Activated CD4-positive, alpha-beta T cell treated with anti-CD3 and anti-CD28 coated beads for 36 hours (primary cell): Measurements from ENCODE around the gene RNLS. TPM values are rescaled to one million over a fixed set of nuclear protein-coding genes. Genes with fewer than 3 reads are reported as not detected.
A peak's percentile ranks its signal among the peaks of the same experiment; 100 is the strongest.
"Not testable (repeated sequence)": the region's sequence is repeated elsewhere in the genome, so short reads cannot be mapped to it uniquely, and the experiment has no call there.

Experiments
- ATAC-seq: fragments of 200-7000 bp; cut with Tn5 transposase; one replicate; pipeline ENCODE4 v1.10.0; 2021; ENCODE audit warnings: mild to moderate bottlenecking, moderate library complexity
- CTCF ChIA-PET: fragments of 350-600 bp; sonication (Branson Sonifier 250); formaldehyde crosslinking; loops from one replicate; lab custom pipeline; 2021; ENCODE audit warnings: antibody characterized with exemption; lab: Charles Lee
- POLR2A ChIA-PET: fragments of 350-600 bp; sonication (Branson Sonifier 250); formaldehyde crosslinking; loops from one replicate; lab custom pipeline; 2021; ENCODE audit warnings: antibody characterized with exemption, inconsistent platforms; lab: Charles Lee
- DNase-seq: peaks from one replicate; pipeline ENCODE4 v3.0.0-alpha.2; 2020
- H3K27ac Mint-ChIP-seq: one replicate; pipeline ENCODE4 v1.8.0; 2021; ENCODE audit warnings: mixed read lengths
- H3K27me3 Mint-ChIP-seq: one replicate; pipeline ENCODE4 v1.8.0; 2021; ENCODE audit warnings: mixed read lengths
- H3K36me3 Mint-ChIP-seq: one replicate; pipeline ENCODE4 v1.8.0; 2021; ENCODE audit warnings: low read depth, mixed read lengths
- H3K4me1 Mint-ChIP-seq: one replicate; pipeline ENCODE4 v1.8.0; 2021; ENCODE audit warnings: mixed read lengths
- H3K4me3 Mint-ChIP-seq: one replicate; pipeline ENCODE4 v1.8.0; 2021; ENCODE audit warnings: mild to moderate bottlenecking, moderate library complexity, mixed read lengths
- H3K9me3 Mint-ChIP-seq: one replicate; pipeline ENCODE4 v1.8.0; 2021; ENCODE audit warnings: low read depth, mixed read lengths
- intact Hi-C, 2 experiments: fragments of 100-400 bp; cut with DNase I in 1 of 2; cut with micrococcal nuclease in 1 of 2; formaldehyde crosslinking; loops; one replicate each; pipeline versions ENCODE4 v1.14.2 to v1.15.1; 2022 to 2024; cut with DNase I, micrococcal nuclease
- total RNA-seq, 2 experiments: library from RNA; stranded (reverse); gene quantifications; one replicate each; pipeline ENCODE4 v1.2.3, GENCODE V29; 2021

The RNLS gene
- total RNA-seq, 2 experiments from 2014 or later: 4.3 to 4.4 TPM

DNA sequence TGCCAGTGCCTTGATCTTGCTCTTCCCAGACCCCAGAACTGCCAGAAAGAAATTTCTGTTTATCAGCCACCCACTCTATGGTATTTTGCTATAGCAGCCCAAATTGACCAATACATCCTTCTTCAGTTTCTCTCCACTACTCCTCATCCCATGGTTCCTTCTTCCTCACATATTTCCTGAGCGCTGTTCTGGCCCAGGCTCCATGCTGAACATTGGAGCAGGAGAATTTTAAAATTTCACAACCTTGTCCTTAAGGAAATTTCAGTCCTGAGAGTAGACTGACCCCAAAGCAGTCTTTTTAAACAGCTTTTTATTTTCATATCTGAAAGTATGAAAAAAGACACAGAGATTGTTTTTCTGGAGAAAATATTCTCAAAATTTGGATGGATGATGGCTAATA lies 297.1 kb downstream of the RNLS start:
- intact Hi-C loops: no loop called here
- H3K4me3 Mint-ChIP-seq: no peak overlapping the region
- DNase-seq: no peak
- no peaks in the 10 kb centered on the region for H3K9me3 Mint-ChIP-seq
- no peak overlapping the region for H3K27ac Mint-ChIP-seq
- ATAC-seq: no peak
- POLR2A ChIA-PET: no interaction called here
- no peaks in the 10 kb centered on the region for H3K27me3 Mint-ChIP-seq
- peaks cover 15% of the 10 kb centered on the region for H3K4me1 Mint-ChIP-seq
- no peaks in the 10 kb centered on the region for H3K36me3 Mint-ChIP-seq
- CTCF ChIA-PET: no interaction called here

DNA sequence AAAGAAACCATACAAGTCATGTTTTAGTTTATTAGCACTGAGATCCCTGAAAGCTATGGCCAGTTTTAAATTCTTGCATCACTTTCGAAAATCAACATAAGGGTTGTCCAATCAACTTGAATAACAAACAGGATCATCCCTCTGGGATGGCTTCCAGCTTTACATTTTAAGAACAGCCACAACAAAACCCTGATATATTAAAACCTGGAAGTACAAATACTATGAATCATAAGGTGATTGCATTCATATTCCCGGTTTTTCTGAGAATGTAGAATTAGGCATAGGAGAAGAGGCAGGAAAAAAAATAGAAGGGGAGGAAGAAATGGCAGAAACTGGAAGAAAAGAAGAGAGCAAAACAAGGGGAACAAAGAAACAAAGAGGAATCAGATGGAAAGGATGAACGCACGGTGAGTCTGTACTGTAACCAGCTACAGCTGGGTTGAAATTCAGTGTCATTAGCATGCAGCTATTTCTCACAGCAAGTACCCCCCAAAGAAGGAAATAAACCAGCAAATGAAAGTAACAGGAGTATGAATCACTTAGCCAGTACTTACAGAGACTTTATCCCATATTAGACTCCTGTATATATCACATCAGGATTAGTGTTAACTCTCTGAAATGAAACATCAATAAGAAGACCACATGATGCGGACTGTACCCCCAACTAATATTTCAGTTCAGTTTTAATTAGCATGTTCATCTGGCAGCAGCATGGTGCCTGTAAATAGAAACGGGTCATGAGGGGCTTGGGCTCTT lies 301.3 kb downstream of the RNLS start:
- CTCF ChIA-PET: interaction anchor here (0.9 to 1.1 kb wide), 3 partner anchors 12 to 273 kb away, joined by 4 to 5 read pairs (median 4); no protein-coding TSS in a partner anchor
- no peak overlapping the region for H3K27ac Mint-ChIP-seq
- no peaks in the 10 kb centered on the region for H3K36me3 Mint-ChIP-seq
- no peak overlapping the region for H3K4me3 Mint-ChIP-seq
- H3K27me3 Mint-ChIP-seq: no peaks in the 10 kb centered on the region
- peaks cover 28% of the 10 kb centered on the region for H3K4me1 Mint-ChIP-seq
- intact Hi-C loops: no loop called here
- DNase-seq (peak; percentile 10), ATAC-seq (peak; percentile 74)
- peaks cover 3% of the 10 kb centered on the region for H3K9me3 Mint-ChIP-seq
- POLR2A ChIA-PET: no interaction called here

DNA sequence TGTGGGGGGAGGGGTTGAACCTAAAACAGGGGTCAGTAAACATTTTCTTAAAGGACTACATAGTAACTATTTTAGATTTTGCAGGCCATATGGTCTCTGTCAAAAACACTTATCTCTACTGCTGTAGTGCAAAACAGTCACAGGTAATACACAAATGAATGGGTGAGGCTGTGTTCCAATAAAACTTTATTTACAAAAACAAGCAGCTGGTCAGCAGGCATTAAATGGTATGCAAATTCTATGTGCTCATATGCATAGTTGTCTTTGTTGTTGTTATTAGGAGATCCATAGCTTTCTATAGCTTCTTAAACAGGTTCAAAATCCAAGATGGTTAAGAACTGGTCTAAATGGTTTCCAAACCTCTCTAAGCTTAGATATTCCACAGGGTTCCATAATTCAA lies 302.6 kb downstream of the RNLS start:
- ChIA-PET CTCF (interaction anchor here (1.1 kb wide), 1 partner anchor 163 kb away, joined by 5 read pairs; no protein-coding TSS in a partner anchor), POLR2A (no interaction called here)
- no peaks in the 10 kb centered on the region for H3K27me3 Mint-ChIP-seq
- DNase-seq (no peak), ATAC-seq (no peak)
- H3K27ac Mint-ChIP-seq: no peak overlapping the region
- H3K4me1 Mint-ChIP-seq: peaks cover 28% of the 10 kb centered on the region
- H3K4me3 Mint-ChIP-seq: no peak overlapping the region
- H3K36me3 Mint-ChIP-seq: no peaks in the 10 kb centered on the region
- intact Hi-C loops: no loop called here
- H3K9me3 Mint-ChIP-seq: peaks cover 3% of the 10 kb centered on the region

DNA sequence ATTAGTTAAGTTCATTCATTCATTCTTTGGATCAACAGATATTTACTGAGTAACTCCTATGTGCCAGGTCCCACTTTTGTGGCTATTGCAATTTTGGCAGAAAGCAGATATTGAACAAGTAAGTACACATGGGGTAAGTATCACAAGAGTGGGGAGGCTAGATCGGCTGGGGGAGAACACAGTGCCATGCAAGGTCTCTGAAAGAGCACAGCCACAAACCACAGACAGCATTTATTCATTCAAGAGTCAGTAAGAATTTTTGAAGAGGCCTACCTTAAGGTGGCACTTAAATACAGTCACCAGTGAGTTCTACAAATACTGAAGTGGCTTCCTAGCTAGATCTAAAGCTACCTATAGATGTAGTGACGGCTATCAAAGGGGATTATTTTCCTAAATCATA lies 304.2 kb downstream of the RNLS start:
- ChIA-PET CTCF (no interaction called here), POLR2A (no interaction called here)
- intact Hi-C loops: loop anchor here in 1 of 2 experiments (10.0 kb wide), 2 partner anchors 516 to 886 kb away; no protein-coding TSS in a partner anchor
- no peak overlapping the region for H3K27ac Mint-ChIP-seq
- DNase-seq: no peak
- no peaks in the 10 kb centered on the region for H3K36me3 Mint-ChIP-seq
- H3K4me3 Mint-ChIP-seq: no peak overlapping the region
- no peaks in the 10 kb centered on the region for H3K27me3 Mint-ChIP-seq
- H3K9me3 Mint-ChIP-seq: peaks cover 3% of the 10 kb centered on the region
- peaks cover 30% of the 10 kb centered on the region for H3K4me1 Mint-ChIP-seq
- ATAC-seq: peak; percentile 66

DNA sequence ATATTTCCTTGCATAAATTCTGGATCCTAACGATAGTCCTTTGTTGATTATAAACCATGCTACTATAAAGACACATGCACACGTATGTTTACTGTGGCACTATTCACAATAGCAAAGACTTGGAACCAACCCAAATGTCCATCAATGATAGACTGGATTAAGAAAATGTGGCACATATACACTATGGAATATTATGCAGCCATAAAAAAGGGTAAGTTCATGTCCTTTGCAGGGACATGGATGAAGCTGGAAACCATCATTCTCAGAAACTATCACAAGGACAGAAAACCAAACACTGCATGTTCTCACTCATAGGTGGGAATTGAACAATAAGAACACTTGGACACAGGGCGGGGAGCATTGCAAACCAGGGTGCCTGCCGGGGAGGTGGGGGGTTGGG lies 306.2 kb downstream of the RNLS start:
- peaks cover 36% of the 10 kb centered on the region for H3K4me1 Mint-ChIP-seq
- DNase-seq, H3K9me3 Mint-ChIP-seq, H3K36me3 Mint-ChIP-seq, H3K27me3 Mint-ChIP-seq, ATAC-seq, POLR2A ChIA-PET, CTCF ChIA-PET, H3K27ac Mint-ChIP-seq, H3K4me3 Mint-ChIP-seq: not testable (repeated sequence)
- intact Hi-C loops: loop anchor here in 1 of 2 experiments (10.0 kb wide), 2 partner anchors 518 to 888 kb away; no protein-coding TSS in a partner anchor

DNA sequence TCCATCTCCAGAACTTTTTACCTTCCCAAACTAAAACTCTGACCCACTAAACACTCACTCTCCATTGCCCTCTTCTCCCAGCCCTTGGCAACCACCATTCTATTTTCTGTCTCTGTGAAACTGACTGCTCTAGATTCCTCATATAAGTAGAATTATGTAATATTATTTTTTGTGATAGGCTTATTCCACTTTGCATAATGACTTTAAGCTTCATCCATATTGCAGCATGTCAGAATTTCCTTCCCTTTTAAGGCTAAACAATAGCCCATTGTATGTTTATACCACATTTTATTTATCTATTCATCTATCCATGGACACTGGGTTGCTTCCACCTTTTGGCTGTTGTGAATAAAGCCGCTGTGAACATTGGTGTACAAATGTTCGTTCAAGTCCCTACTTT lies 308.8 kb downstream of the RNLS start:
- POLR2A ChIA-PET: no interaction called here
- intact Hi-C loops: loop anchor here (5.0 to 10.0 kb wide), 5 partner anchors 113 to 891 kb away; partner anchors contain the start of genes KLLN (in 1 of the 2) and PTEN (in 1 of the 2)

DNA sequence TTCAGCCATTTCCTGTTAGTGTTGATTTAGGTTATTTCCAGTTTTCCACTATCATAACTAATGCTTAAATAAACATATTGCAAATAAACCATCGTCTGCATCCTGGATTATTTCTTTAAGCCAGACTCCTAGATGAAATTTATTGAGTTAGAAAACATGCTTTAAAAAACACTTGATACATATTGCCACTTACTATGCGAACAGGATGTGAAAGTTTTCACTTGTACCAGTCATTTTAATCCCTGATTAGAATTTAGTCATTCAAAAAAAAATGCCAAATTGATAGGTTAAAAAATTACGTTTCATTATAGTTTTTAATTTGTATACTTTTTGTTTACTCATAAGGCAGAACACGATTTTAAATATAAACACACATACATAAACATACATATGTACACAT lies 309.6 kb downstream of the RNLS start:
- H3K4me3 Mint-ChIP-seq: no peak overlapping the region
- intact Hi-C loops: loop anchor here (5.0 to 10.0 kb wide), 5 partner anchors 114 to 891 kb away; partner anchors contain the start of genes KLLN (in 1 of the 2) and PTEN (in 1 of the 2)
- ChIA-PET CTCF (no interaction called here), POLR2A (no interaction called here)
- no peak overlapping the region for H3K27ac Mint-ChIP-seq
- H3K4me1 Mint-ChIP-seq: peaks cover 32% of the 10 kb centered on the region
- peaks cover 3% of the 10 kb centered on the region for H3K9me3 Mint-ChIP-seq
- DNase-seq: no peak
- no peaks in the 10 kb centered on the region for H3K36me3 Mint-ChIP-seq
- no peak for ATAC-seq
- H3K27me3 Mint-ChIP-seq: no peaks in the 10 kb centered on the region

More for the DNA sequence above, 308.8 kb downstream of the RNLS start:
- CTCF ChIA-PET: no interaction called here
- H3K9me3 Mint-ChIP-seq: peaks cover 3% of the 10 kb centered on the region
- no peak overlapping the region for H3K27ac Mint-ChIP-seq
- peaks cover 36% of the 10 kb centered on the region for H3K4me1 Mint-ChIP-seq
- ATAC-seq: no peak
- H3K27me3 Mint-ChIP-seq: no peaks in the 10 kb centered on the region
- no peaks in the 10 kb centered on the region for H3K36me3 Mint-ChIP-seq
- no peak for DNase-seq
- H3K4me3 Mint-ChIP-seq: no peak overlapping the region

DNA sequence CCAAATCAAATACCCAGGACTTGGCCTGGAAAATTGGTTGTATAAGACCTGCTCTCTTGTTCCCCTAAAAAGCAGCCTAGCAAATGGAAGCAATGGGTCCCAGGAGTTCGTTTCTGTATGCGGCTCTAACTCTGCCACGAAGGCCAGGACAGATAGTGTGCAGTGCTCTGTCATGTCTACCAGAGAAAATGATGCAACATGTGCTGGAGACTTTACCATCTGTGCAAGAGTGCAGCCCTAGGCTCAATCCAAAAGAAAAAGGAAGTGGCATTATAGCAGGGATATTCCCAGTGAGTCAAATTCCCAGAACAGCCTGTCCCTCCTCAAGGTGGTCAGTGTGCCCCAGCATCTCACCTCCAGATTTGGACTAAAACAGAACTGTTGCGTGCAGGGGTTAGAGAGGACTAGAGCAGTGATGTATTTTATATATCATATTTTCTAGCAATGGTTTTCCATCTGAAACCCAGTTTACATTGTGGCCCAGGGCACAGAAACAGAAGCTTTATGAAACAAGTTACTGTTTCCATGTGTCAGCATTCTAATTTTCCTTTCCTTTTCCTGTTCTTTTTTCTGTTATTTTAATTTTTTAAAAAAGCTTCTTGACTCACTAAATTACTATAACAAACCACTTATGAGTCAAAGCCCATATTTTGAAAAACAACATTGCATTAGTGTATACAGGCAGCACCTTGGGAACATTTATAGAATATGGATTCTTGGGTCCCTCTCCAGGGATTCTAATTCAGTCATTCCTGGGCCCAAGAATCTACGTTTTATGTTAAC lies 311.2 kb downstream of the RNLS start:
- Mint-ChIP-seq H3K9me3 (no peaks in the 10 kb centered on the region), H3K4me1 (peaks cover 33% of the 10 kb centered on the region), H3K36me3 (no peaks in the 10 kb centered on the region), H3K27ac (peak overlapping the region; percentile 64), H3K4me3 (no peak overlapping the region), H3K27me3 (peaks cover 3% of the 10 kb centered on the region)
- POLR2A ChIA-PET: interaction anchor here (0.5 to 1.6 kb wide), 3 partner anchors 22 to 443 kb away, joined by 3 to 7 read pairs (median 3); no protein-coding TSS in a partner anchor
- DNase-seq (peak; percentile 35), ATAC-seq (peak; percentile 60)
- intact Hi-C loops: loop anchor here (1.0 to 10.0 kb wide), 13 partner anchors 77 to 893 kb away; partner anchors contain the start of genes KLLN (in 2 of the 2) and PTEN (in 2 of the 2)
- CTCF ChIA-PET: interaction anchor here (1.2 kb wide), 1 partner anchor 180 kb away, joined by 5 read pairs; no protein-coding TSS in a partner anchor

DNA sequence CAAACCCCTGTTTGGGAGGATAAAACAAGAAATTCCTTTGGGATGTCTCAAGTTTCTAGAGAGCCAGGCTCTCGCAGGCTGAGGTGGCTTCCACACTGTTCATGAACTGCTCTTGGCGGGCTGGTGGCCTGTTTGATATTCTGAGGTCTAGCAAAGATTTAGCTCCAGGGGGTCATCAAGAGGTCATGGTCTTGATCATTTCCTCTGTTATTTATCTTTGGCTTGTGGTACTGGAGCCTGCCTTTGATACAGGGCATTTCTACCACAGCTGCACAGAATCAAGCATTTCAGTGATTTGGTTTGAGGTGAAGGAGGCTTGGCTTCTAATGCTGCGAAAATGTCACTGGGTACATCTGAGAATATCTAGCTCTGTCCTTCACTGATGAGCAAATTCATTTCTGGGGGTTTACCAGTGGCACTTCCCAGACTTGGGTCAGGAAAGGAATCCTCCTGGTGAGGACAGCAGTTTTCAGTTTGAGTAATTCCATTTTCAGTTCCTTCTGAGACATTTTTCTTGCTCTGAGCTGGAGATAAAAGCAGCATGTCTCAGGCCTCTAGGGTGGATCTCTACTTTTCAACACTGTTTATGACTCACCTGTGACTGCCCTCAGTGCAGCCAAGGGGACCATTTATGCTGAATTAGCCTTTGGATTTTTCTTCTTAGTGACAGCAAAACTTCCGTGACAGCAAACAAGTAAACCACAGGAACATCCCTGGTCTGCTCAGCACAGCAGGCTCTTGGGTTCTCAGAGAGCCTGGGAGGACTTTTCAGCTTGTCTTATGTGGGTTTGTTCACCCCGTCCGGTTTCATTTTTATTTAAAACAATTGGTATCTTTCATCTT lies 312.0 kb downstream of the RNLS start:
- CTCF ChIA-PET: interaction anchor here (0.9 to 1.2 kb wide), 3 partner anchors 119 to 409 kb away, joined by 3 to 5 read pairs (median 4); no protein-coding TSS in a partner anchor
- intact Hi-C loops: loop anchor here (1.0 to 10.0 kb wide), 13 partner anchors 76 to 894 kb away; partner anchors contain the start of genes KLLN (in 2 of the 2) and PTEN (in 2 of the 2)

DNA sequence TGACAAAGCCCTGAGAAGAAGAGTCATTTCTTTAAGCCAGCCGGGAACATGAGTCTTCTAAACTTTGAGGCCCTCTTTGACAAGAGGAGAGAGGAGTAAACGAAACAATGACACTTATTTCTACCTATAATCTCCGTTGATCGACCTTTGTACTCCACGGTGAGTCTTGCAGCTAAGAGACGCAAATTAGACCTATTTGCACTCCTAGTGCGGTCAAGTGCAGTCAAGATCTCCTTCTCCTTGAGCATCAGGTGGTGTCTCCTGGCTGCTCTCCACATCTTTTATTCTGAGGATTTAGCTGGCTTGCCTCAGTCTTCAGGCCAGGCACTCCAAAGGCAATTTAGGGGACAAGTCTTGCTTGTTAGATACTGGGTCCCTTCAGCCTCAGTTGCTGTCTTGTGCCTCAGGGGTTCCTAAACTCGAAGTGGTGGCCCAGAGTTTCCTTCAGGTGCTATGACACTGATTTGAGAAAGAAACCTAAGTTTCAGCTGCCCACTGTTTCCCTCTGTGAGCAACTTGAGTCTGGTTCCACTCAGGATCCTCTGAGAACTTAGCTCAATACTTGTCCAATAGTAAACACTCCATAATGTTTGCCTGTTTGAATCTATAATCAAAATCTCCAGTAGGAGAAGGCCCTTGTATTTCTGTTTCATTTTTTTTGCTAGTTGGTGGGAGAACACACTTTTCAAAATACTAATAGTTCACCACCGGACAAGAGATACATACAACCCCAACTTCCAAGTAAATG lies 312.9 kb downstream of the RNLS start:
- DNase-seq: no peak
- intact Hi-C loops: loop anchor here (2.0 to 10.0 kb wide), 8 partner anchors 75 to 895 kb away; partner anchors contain the start of genes KLLN (in 2 of the 2) and PTEN (in 2 of the 2)
- Mint-ChIP-seq H3K27me3 (peaks cover 3% of the 10 kb centered on the region), H3K9me3 (no peaks in the 10 kb centered on the region), H3K4me3 (no peak overlapping the region), H3K4me1 (peaks cover 37% of the 10 kb centered on the region), H3K27ac (no peak overlapping the region), H3K36me3 (no peaks in the 10 kb centered on the region)
- ChIA-PET POLR2A (no interaction called here), CTCF (interaction anchor here (0.8 to 1.2 kb wide), 4 partner anchors 120 to 408 kb away, joined by 3 to 5 read pairs (median 4); no protein-coding TSS in a partner anchor)
- no peak for ATAC-seq

More for the DNA sequence above, 312.0 kb downstream of the RNLS start:
- POLR2A ChIA-PET: interaction anchor here (1.6 kb wide), 1 partner anchor 179 kb away, joined by 7 read pairs; no protein-coding TSS in a partner anchor
- Mint-ChIP-seq H3K9me3 (no peaks in the 10 kb centered on the region), H3K27ac (peak overlapping the region; percentile 64), H3K36me3 (no peaks in the 10 kb centered on the region), H3K4me1 (peaks cover 37% of the 10 kb centered on the region), H3K27me3 (peaks cover 3% of the 10 kb centered on the region), H3K4me3 (no peak overlapping the region)
- DNase-seq (peak; percentile 65), ATAC-seq (peak; percentile 93)
